HG03280 (cell line): ENCODE results near the gene METTL3.

ENCODE experiments used
- ATAC-seq: cut with Tn5 transposase; IDR thresholded peaks from one replicate; pipeline ENCODE4 v1.9.1; 2021; ENCODE audit warnings: mild to moderate bottlenecking, moderate library complexity; ENCODE audit not compliant: unreplicated experiment

The METTL3 gene

DNA sequence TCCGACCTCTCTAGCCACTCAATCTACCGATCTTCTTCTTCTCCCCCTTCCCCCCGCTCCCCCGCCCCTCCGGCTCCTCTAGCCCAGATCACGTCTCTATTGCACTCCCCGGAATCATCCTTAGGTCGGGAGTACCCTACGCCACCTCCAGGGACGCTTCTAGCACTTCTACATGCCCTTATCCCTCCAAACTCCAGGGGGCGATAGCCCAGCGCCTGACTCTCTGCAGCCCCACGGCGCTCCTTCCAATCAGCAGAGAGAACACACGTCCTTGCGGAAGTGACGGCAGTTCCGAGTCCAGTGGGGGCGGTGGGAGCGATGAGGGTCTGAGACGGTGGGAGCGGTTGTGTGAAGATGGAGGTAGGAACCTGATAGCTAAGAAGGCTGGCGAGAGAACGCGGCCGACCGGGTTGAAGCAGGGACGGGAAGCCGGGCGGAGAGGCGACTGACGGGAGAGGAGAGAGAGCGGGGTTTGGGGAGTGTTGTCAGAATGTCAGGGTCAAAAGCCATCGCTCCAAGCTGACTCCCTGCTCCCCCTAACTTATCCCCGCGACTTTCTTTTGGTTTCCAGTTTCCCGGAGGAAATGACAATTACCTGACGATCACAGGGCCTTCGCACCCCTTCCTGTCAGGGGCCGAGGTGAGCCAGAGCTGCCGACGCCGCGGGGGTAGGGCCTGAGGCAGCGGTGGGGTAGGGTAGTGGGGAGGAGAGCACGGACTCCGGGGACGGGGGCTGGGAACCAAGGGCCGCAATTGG is 34.0 kb downstream of the METTL3 start, which contains the start of the genes RAB2B and TOX4:
Gene RAB2B, minus strand, starts transcription at position 35 of the 757 bp plus-strand sequence. CDS start 87 bp downstream, outside the sequence.
Gene TOX4, plus strand, starts transcription at position 271 of the 757 bp plus-strand sequence. Its CDS starts 84 bp downstream, at position 355.
- ATAC-seq: peak; percentile 99

DNA sequence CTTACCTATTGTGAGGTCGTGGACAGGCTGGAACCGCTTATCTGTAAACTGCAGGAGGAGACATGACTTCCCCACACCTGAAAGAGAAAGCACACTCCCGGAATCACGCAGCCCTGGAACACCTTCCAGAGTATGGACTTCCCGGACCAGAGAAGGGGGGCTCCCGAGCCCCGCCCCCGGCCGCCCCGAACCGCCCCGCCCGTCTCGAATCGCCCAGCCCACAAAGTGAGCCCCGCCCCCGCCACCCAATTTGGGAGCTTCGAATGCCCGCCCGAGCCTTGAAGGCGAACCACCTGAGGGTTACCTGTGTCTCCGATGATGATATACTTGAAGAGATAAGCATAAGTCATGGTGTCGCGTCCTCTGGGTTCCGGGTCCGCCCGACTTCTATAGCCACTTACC is 34.6 kb downstream of the METTL3 start:
- ATAC-seq: peak; percentile 46

DNA sequence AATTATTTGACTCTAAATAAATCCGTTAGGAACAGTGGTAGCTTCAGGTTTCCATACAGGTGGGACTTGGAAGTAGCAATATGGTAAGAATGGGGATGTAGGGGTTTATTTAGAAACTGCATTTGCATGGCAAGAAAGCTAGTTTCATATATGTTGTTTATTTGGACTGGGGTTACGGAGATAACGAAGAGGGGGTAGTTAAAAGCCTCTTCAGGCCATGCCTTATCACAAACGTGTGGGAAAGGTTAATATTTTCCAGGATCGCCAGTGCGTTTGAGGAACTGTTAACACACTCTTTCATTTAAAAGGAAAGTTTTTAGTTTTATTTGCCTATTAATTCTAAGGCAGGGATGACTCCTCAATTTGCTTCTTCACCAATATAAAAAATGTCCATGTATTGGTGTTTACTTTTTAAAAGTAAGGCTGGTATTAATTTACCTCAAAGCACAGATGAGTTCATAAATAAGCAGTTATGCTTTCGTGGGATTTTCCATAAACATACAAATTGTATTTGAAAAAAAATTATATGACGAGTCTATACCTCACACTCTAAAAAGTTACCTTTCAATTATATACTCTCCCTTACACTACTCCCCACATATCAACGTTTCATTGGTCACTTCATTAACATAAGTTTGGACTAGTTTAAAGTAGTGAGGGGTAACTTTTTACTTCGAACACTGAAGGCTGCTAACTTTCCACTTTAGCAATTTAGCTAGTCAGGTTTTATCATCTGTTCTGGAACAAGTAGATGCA is 35.2 kb downstream of the METTL3 start:
- ATAC-seq: no peak

DNA sequence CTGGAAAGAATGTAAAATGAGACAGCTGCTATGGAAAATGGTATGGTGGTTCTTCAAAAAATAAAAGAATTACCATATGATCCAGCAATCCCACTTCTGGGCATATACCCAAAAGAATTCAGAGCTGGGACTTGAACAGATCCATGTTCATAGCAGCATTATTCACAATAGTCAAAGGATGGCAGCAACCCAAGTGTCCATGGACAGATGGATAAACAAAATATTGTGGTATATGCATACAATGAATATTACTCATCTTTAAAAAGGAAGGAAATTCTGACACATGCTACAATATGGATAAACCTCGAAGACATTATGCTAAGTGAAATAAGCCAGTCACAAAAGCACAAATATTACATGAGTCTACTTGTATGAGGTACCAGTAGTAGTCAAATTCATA is 43.5 kb downstream of the METTL3 start:
- ATAC-seq: no peak

DNA sequence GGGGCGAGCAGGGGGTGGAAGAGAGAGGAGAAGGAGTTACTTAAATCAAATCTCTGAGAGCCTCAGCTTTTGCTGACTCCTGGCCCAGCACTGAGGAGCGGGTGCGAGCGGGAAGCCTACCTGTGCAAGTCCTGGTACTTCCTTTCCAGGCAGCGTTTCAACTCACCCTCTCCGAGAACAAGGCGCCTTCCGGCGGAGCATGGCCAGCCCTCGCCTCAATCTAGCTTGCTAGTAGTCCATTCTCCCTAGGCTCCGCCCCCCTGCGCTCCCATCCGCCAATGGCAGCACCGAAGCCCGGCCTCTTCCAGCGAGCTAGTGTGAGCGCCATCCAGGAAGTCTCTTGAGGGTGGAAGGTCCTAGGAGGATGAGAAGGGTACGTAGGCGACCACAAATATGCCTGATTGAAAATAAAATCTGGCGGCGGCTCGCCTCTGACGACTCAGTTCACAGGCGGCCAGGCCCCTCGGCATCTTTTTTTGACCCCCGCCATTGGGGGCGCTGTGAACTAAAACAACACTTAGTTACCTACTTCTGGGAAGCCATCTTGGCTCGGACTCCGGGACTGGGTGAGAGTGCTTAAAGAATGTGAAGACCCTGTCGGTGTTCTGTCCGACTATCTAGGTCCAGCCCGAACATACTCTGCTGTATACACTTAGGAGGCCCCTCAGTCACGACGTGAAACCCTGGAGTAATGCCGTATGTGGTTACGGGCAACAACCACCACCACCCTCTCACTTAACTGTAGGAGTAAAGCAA is 55.0 kb downstream of the METTL3 start, which contains the start of gene CHD8:
Gene CHD8, minus strand, starts transcription at position 212 of the 756 bp plus-strand sequence. CDS start 24,480 bp downstream, outside the sequence.
- ATAC-seq: peak; percentile 97

DNA sequence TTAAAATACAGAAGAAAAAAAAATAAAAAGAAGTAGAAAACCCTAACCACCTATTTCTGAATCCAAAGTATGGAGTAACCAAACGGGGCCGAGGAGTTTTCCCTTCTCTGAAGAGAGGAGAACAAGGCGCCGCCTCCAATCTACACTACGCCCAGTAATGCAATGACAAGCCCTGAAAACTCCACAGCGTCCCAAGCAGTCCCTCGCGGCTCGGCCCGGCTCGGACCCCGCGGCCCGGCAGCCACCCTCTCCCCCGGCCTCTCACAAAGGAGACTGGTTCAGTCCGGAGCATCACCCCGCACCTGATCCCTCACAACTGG is 55.6 kb downstream of the METTL3 start:
- ATAC-seq: peak; percentile 9

DNA sequence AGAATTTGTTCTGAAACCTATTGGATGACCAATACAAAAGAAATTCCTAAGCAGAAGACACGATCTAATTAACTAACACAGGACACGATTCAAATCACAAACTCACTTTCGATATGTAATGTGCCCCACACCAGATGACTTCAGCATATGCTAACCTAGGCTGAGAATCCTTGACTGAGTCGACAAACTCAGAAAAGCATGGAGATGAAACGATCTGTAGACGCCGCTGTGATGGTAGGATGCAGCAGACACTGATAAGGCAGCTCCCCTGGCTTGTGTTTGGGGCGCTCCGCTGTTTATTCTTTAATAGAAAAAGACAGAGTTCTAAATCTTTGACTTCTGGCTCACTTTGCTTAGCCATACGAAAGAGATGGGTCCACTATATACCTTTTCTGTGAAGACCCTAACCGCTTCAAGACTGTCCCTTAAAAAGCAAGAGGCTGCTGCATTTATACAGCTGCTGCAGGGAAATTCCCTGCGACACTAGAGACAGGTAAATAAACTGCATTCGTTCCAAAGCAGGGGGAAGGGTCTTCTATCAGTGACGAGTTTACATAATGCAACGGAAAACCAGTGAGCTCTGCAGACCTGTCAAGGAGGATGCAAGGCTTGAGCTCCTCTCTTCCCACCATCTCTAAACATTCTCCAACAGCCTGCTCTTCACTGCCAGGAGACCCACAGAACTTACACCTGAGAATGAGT is 56.1 kb downstream of the METTL3 start:
- no peak for ATAC-seq

DNA sequence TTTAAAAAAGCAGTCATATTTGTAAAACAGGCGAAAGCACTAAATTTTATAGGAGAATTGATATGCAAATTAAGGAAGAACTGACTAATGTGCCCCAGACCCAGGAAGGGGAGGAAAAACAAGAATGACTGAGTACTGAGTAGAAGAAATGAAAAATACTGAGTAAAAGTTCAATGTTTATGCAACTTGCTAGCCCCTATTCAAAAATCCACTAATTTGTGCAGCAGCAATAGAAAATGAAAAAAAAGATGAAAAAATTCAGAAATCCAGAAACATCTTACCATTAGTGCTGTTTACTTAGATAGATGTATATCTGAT is 61.3 kb downstream of the METTL3 start:
- no peak for ATAC-seq
